Muscle layer of duodenum (tissue), 2 donors: ENCODE results near the gene ENPP1.

Source experiments
- H3K27ac ChIP-seq: one replicate; pipeline ENCODE4 v1.7.0; 2013; ENCODE audit warnings: mild to moderate bottlenecking, low read length
- H3K27me3 ChIP-seq: one replicate; pipeline ENCODE4 v1.7.0; 2013; ENCODE audit warnings: low read depth, mild to moderate bottlenecking, control low read depth, low read length
- H3K36me3 ChIP-seq, 2 donors: one replicate each; pipeline ENCODE4 v1.7.0; 2013; ENCODE audit warnings: low read length in 2 of 2, control low read depth in 1 of 2, mild to moderate bottlenecking in 1 of 2; ENCODE audit not compliant: insufficient read depth in 2 of 2, control insufficient read depth in 1 of 2
- H3K4me1 ChIP-seq, 2 donors: one replicate each; pipeline ENCODE4 v1.7.0; 2013; ENCODE audit warnings: low read length in 2 of 2, mild to moderate bottlenecking in 2 of 2, control low read depth in 1 of 2, moderate library complexity in 1 of 2; ENCODE audit not compliant: insufficient read depth in 2 of 2, control insufficient read depth in 1 of 2
- H3K4me3 ChIP-seq, 2 donors: one replicate each; pipeline ENCODE4 v1.7.0; 2013; ENCODE audit warnings: low read length in 2 of 2, low read depth in 1 of 2, mild to moderate bottlenecking in 1 of 2
- H3K9me3 ChIP-seq, 2 donors: one replicate each; pipeline ENCODE4 v1.7.0; 2013; ENCODE audit warnings: low read length in 2 of 2, control low read depth in 1 of 2, mild to moderate bottlenecking in 1 of 2; ENCODE audit not compliant: control insufficient read depth in 1 of 2
- donor health status: healthy.

ENPP1 gene

GRCh38 chr6:131877999-131878789 is 70.4 kb downstream of the ENPP1 start:
- Histone ChIP-seq H3K36me3 (no peaks in the 10 kb centered on the region), H3K4me1 (no peaks in the 10 kb centered on the region), H3K27me3 (no peaks in the 10 kb centered on the region), H3K9me3 (no peaks in the 10 kb centered on the region), H3K27ac (no peak overlapping the region), H3K4me3 (no peak overlapping the region)

GRCh38 chr6:131883016-131883415 is 75.2 kb downstream of the ENPP1 start:
- Histone ChIP-seq H3K9me3 (no peaks in the 10 kb centered on the region), H3K4me1 (no peaks in the 10 kb centered on the region), H3K36me3 (no peaks in the 10 kb centered on the region), H3K27ac (no peak overlapping the region), H3K27me3 (no peaks in the 10 kb centered on the region), H3K4me3 (no peak overlapping the region)

GRCh38 chr6:131885237-131885636 is 77.4 kb downstream of the ENPP1 start:
- Histone ChIP-seq H3K9me3 (no peaks in the 10 kb centered on the region), H3K36me3 (peaks cover 0 to 5% of the 10 kb centered on the region in 2 donors), H3K27me3 (no peaks in the 10 kb centered on the region), H3K4me1 (no peaks in the 10 kb centered on the region), H3K27ac (no peak overlapping the region), H3K4me3 (no peak overlapping the region)

GRCh38 chr6:131886517-131886916 is 78.7 kb downstream of the ENPP1 start:
- Histone ChIP-seq H3K4me1 (no peaks in the 10 kb centered on the region), H3K9me3 (no peaks in the 10 kb centered on the region), H3K27ac (no peak overlapping the region), H3K36me3 (peaks cover 0 to 9% of the 10 kb centered on the region in 2 donors), H3K4me3 (no peak overlapping the region), H3K27me3 (no peaks in the 10 kb centered on the region)

GRCh38 chr6:131890091-131890490 is 82.3 kb downstream of the ENPP1 start:
- Histone ChIP-seq H3K4me3 (no peak overlapping the region), H3K27me3 (no peaks in the 10 kb centered on the region), H3K9me3 (no peaks in the 10 kb centered on the region), H3K36me3 (peaks cover 0 to 9% of the 10 kb centered on the region in 2 donors), H3K4me1 (no peaks in the 10 kb centered on the region), H3K27ac (no peak overlapping the region)

- Histone ChIP-seq H3K27me3 (no peaks in the 10 kb centered on the region), H3K4me1 (peaks cover 0 to 4% of the 10 kb centered on the region in 2 donors), H3K36me3 (peaks cover 0 to 9% of the 10 kb centered on the region in 2 donors), H3K9me3 (peaks cover 6% of the 10 kb centered on the region in 2 donors), H3K27ac (no peak overlapping the region), H3K4me3 (no peak overlapping the region)
Measured at GRCh38 chr6:131893198-131893597, 85.4 kb downstream of the ENPP1 start.

GRCh38 chr6:131894493-131895424 is 86.9 kb downstream of the ENPP1 start:
- no peak overlapping the region for H3K4me3 ChIP-seq
- H3K9me3 ChIP-seq, result peaks cover 6 to 13% of the 10 kb centered on the region in 2 donors
- peaks cover 0 to 4% of the 10 kb centered on the region in 2 donors for H3K4me1 ChIP-seq
- peaks cover 0 to 9% of the 10 kb centered on the region in 2 donors for H3K36me3 ChIP-seq
- peak overlapping the region; percentile 41 for H3K27ac ChIP-seq
- no peaks in the 10 kb centered on the region for H3K27me3 ChIP-seq

- H3K9me3 ChIP-seq, result peaks cover 6 to 13% of the 10 kb centered on the region in 2 donors
- no peak overlapping the region for H3K4me3 ChIP-seq
- no peak overlapping the region for H3K27ac ChIP-seq
Measured at GRCh38 chr6:131897050-131897435, 89.2 kb downstream of the ENPP1 start.

GRCh38 chr6:131897621-131898020 is 89.8 kb downstream of the ENPP1 start:
- H3K27ac ChIP-seq, result no peak overlapping the region
- H3K9me3 ChIP-seq, result peaks cover 6 to 13% of the 10 kb centered on the region in 2 donors
- no peak overlapping the region for H3K4me3 ChIP-seq
- peaks cover 0 to 4% of the 10 kb centered on the region in 2 donors for H3K4me1 ChIP-seq
- H3K36me3 ChIP-seq, result no peaks in the 10 kb centered on the region
- no peaks in the 10 kb centered on the region for H3K27me3 ChIP-seq

More at GRCh38 chr6:131897050-131897435, 89.2 kb downstream of the ENPP1 start:
- no peaks in the 10 kb centered on the region for H3K36me3 ChIP-seq
- no peaks in the 10 kb centered on the region for H3K27me3 ChIP-seq
- peaks cover 0 to 4% of the 10 kb centered on the region in 2 donors for H3K4me1 ChIP-seq

- H3K4me1 ChIP-seq, result peaks cover 0 to 4% of the 10 kb centered on the region in 2 donors
- H3K27ac ChIP-seq, result no peak overlapping the region
- H3K27me3 ChIP-seq, result no peaks in the 10 kb centered on the region
- peaks cover 6 to 13% of the 10 kb centered on the region in 2 donors for H3K9me3 ChIP-seq
- no peaks in the 10 kb centered on the region for H3K36me3 ChIP-seq
- H3K4me3 ChIP-seq, result no peak overlapping the region
Measured at GRCh38 chr6:131898718-131899117, 90.9 kb downstream of the ENPP1 start.

- Histone ChIP-seq H3K27me3 (no peaks in the 10 kb centered on the region), H3K4me3 (no peak overlapping the region), H3K9me3 (peaks cover 6 to 13% of the 10 kb centered on the region in 2 donors), H3K27ac (no peak overlapping the region), H3K36me3 (no peaks in the 10 kb centered on the region), H3K4me1 (peaks cover 0 to 3% of the 10 kb centered on the region in 2 donors)
Measured at GRCh38 chr6:131900231-131900630, 92.4 kb downstream of the ENPP1 start.
